ENCODE results near the gene TRIM56.

GRCh38 chr7:101123703-101124068 is 38.4 kb downstream of the TRIM56 start:
- no peak for TF ChIP-seq CTCF (IDR thresholded peaks at IDR 0.05)
- TF ChIP-seq POLR2A (IDR thresholded peaks at IDR 0.05): no peak

All from heart left ventricle (tissue), 13 donors.